Right lobe of liver (tissue), 4 donors: ENCODE results near the gene TENM4.

Experiments used
- CTCF ChIP-seq, 4 donors: fragments of 200-600 bp in 3 of 4; fragments of 450-650 bp in 1 of 4; IDR thresholded peaks; one replicate each; pipeline versions ENCODE4 v1.5.1 to v1.8.0; 2016 to 2022; ENCODE audit warnings: antibody characterized with exemption in 4 of 4, mild to moderate bottlenecking in 2 of 4
- POLR2A ChIP-seq: fragments of 450-650 bp; IDR thresholded peaks from one replicate; pipeline ENCODE4 v1.6.1; 2017; ENCODE audit warnings: antibody characterized with exemption, mild to moderate bottlenecking
- donor health status: DM: no; HTN: no; CAD: no.
- donor health status: DM: no; HTN: no; CAD: no.
- donor health status: DM: no; HTN: yes; CAD: no.

GRCh38 chr11:79017811-79018210, 423.0 kb downstream of the TENM4 start:
- TF ChIP-seq CTCF (IDR thresholded peaks at IDR 0.05): no peak
- TF ChIP-seq POLR2A: no peak
